Measurements from ENCODE around the gene B4GALT2. TPM values are rescaled to one million over a fixed set of nuclear protein-coding genes. Genes with fewer than 3 reads are reported as not detected.

Gene B4GALT2
- total and polyA plus RNA-seq, 10 of the 15 experiments (the other 5 are each of a cell fraction or from before 2014, with no cell fraction given) = 0.98 to 61.0 (median 23.4) TPM

- TF ChIP-seq PRDM15 (CRISPR knock-in tag; IDR thresholded peaks at IDR 0.05) (no peak), FOXK2 (IDR thresholded peaks at IDR 0.05) (no peak), ESRRA (IDR thresholded peaks at IDR 0.05; ENCODE audit: low read length) (no peak), MAX (IDR thresholded peaks at IDR 0.05; ENCODE audit: low read depth, low read length) (peak; percentile 30; the same call in 1 of the 2 replicates), HDGF (IDR thresholded peaks at IDR 0.05) (no peak), SMAD5 (IDR thresholded peaks at IDR 0.05; ENCODE audit: low read depth) (no peak)
Observed at GRCh38 chr1:43978551-43979260, at the start of gene B4GALT2 (continued).

All from GM12878 (cell line).